ENCODE measurements around the gene PDLIM1. TPM values are rescaled to one million over a fixed set of nuclear protein-coding genes. Genes with fewer than 3 reads are reported as not detected.

PDLIM1 gene
- total and polyA plus RNA-seq, 2 of the 13 experiments (the other 11 are each of a cell fraction or from before 2014, with no cell fraction given): 119 to 123 TPM

DNA sequence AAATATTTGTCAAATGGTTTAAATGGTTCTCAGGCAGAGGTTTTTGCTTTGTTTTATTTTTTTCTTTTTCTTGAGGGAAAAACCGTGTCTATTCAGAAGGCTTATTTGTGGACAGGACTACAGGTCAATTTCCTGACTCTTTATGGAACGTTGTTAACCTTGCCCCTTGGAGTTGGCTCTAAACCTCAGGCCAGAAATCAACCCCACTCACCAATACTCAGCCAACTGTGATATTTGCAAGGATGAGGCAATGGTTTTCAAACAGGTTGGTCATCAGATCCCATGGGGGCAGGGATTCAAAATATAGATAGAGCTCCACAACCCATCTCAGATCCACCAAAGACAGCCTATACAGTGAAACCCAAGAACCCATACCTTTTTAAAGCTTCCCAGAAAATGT, 10.2 kb downstream of the PDLIM1 start (continued):
- TF ChIP-seq ZNF556 (CRISPR knock-in tag; IDR thresholded peaks at IDR 0.05; ENCODE audit: borderline replicate concordance) (no peak), TOPORS (CRISPR knock-in tag; IDR thresholded peaks at IDR 0.05) (no peak), GTF2F1 (IDR thresholded peaks at IDR 0.05; ENCODE audit: low read length) (no peak), FOXO1 (CRISPR knock-in tag; IDR thresholded peaks at IDR 0.05) (0 out of 2 replicates have a peak, but pooled peaks have one; percentile 36), ZNF670 (CRISPR knock-in tag; IDR thresholded peaks at IDR 0.05; ENCODE audit: borderline replicate concordance) (no peak), ZMYM4 (CRISPR knock-in tag; IDR thresholded peaks at IDR 0.05) (0 out of 2 replicates have a peak, but pooled peaks have one; percentile 29), GATAD1 (CRISPR knock-in tag; IDR thresholded peaks at IDR 0.05) (no peak), RFX1 (IDR thresholded peaks at IDR 0.05) (no peak), CEBPB (IDR thresholded peaks at IDR 0.05; ENCODE audit: borderline replicate concordance, low read depth, low read length) (peak; percentile 74; the same call in 1 of the 2 replicates), PAWR (CRISPR knock-in tag; IDR thresholded peaks at IDR 0.05; ENCODE audit: borderline replicate concordance) (no peak), MED13 (CRISPR knock-in tag; IDR thresholded peaks at IDR 0.05) (no peak), PCBP2 (optimal IDR thresholded peaks at IDR 0.05; ENCODE audit: low read depth, low read length, poor library complexity, severe bottlenecking) (no peak), ZNF558 (CRISPR knock-in tag; IDR thresholded peaks at IDR 0.05; ENCODE audit: borderline replicate concordance) (no peak), JUN (CRISPR knock-in tag; IDR thresholded peaks at IDR 0.05) (no peak)
- TF ChIP-seq, protein P1, sequence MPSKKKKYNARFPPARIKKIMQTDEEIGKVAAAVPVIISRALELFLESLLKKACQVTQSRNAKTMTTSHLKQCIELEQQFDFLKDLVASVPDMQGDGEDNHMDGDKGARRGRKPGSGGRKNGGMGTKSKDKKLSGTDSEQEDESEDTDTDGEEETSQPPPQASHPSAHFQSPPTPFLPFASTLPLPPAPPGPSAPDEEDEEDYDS (CRISPR knock-in tag; IDR thresholded peaks at IDR 0.05): no peak
- TF ChIP-seq, protein P2, sequence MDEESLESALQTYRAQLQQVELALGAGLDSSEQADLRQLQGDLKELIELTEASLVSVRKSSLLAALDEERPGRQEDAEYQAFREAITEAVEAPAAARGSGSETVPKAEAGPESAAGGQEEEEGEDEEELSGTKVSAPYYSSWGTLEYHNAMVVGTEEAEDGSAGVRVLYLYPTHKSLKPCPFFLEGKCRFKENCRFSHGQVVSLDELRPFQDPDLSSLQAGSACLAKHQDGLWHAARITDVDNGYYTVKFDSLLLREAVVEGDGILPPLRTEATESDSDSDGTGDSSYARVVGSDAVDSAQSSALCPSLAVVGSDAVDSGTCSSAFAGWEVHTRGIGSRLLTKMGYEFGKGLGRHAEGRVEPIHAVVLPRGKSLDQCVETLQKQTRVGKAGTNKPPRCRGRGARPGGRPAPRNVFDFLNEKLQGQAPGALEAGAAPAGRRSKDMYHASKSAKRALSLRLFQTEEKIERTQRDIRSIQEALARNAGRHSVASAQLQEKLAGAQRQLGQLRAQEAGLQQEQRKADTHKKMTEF (CRISPR knock-in tag; IDR thresholded peaks at IDR 0.05): no peak
- TF ChIP-seq, protein P3, sequence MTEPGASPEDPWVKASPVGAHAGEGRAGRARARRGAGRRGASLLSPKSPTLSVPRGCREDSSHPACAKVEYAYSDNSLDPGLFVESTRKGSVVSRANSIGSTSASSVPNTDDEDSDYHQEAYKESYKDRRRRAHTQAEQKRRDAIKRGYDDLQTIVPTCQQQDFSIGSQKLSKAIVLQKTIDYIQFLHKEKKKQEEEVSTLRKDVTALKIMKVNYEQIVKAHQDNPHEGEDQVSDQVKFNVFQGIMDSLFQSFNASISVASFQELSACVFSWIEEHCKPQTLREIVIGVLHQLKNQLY (CRISPR knock-in tag; IDR thresholded peaks at IDR 0.05): no peak
- TF ChIP-seq, protein P4, sequence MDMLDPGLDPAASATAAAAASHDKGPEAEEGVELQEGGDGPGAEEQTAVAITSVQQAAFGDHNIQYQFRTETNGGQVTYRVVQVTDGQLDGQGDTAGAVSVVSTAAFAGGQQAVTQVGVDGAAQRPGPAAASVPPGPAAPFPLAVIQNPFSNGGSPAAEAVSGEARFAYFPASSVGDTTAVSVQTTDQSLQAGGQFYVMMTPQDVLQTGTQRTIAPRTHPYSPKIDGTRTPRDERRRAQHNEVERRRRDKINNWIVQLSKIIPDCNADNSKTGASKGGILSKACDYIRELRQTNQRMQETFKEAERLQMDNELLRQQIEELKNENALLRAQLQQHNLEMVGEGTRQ (IDR thresholded peaks at IDR 0.05; ENCODE audit: low read depth, low read length): no peak
- TF ChIP-seq, protein P4 (CRISPR knock-in tag; IDR thresholded peaks at IDR 0.05; ENCODE audit: borderline replicate concordance): no peak
- TF ChIP-seq, protein P5, sequence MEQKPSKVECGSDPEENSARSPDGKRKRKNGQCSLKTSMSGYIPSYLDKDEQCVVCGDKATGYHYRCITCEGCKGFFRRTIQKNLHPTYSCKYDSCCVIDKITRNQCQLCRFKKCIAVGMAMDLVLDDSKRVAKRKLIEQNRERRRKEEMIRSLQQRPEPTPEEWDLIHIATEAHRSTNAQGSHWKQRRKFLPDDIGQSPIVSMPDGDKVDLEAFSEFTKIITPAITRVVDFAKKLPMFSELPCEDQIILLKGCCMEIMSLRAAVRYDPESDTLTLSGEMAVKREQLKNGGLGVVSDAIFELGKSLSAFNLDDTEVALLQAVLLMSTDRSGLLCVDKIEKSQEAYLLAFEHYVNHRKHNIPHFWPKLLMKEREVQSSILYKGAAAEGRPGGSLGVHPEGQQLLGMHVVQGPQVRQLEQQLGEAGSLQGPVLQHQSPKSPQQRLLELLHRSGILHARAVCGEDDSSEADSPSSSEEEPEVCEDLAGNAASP (CRISPR knock-in tag; IDR thresholded peaks at IDR 0.05; ENCODE audit: borderline replicate concordance): no peak
- TF ChIP-seq, protein P6, sequence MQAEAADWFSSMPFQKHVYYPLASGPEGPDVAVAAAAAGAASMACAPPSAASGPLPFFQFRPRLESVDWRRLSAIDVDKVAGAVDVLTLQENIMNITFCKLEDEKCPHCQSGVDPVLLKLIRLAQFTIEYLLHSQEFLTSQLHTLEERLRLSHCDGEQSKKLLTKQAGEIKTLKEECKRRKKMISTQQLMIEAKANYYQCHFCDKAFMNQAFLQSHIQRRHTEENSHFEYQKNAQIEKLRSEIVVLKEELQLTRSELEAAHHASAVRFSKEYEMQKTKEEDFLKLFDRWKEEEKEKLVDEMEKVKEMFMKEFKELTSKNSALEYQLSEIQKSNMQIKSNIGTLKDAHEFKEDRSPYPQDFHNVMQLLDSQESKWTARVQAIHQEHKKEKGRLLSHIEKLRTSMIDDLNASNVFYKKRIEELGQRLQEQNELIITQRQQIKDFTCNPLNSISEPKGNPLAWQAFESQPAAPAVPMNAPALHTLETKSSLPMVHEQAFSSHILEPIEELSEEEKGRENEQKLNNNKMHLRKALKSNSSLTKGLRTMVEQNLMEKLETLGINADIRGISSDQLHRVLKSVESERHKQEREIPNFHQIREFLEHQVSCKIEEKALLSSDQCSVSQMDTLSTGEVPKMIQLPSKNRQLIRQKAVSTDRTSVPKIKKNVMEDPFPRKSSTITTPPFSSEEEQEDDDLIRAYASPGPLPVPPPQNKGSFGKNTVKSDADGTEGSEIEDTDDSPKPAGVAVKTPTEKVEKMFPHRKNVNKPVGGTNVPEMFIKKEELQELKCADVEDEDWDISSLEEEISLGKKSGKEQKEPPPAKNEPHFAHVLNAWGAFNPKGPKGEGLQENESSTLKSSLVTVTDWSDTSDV (CRISPR knock-in tag; IDR thresholded peaks at IDR 0.05): no peak
